Stimulated activated CD8-positive, alpha-beta memory T cell treated with anti-CD3 and anti-CD28 coated beads, Interleukin-7, amount 100 ng/mL, for 48 hours (primary cell): ENCODE data around the gene TEDC1.

Experiments
- DNase-seq, 2 donors: peaks; one replicate each; pipeline ENCODE4 v3.0.0-alpha.2; 2020; ENCODE audit warnings: low read depth in 1 of 2; ENCODE audit errors: extremely low read depth in 1 of 2

The TEDC1 gene

DNA sequence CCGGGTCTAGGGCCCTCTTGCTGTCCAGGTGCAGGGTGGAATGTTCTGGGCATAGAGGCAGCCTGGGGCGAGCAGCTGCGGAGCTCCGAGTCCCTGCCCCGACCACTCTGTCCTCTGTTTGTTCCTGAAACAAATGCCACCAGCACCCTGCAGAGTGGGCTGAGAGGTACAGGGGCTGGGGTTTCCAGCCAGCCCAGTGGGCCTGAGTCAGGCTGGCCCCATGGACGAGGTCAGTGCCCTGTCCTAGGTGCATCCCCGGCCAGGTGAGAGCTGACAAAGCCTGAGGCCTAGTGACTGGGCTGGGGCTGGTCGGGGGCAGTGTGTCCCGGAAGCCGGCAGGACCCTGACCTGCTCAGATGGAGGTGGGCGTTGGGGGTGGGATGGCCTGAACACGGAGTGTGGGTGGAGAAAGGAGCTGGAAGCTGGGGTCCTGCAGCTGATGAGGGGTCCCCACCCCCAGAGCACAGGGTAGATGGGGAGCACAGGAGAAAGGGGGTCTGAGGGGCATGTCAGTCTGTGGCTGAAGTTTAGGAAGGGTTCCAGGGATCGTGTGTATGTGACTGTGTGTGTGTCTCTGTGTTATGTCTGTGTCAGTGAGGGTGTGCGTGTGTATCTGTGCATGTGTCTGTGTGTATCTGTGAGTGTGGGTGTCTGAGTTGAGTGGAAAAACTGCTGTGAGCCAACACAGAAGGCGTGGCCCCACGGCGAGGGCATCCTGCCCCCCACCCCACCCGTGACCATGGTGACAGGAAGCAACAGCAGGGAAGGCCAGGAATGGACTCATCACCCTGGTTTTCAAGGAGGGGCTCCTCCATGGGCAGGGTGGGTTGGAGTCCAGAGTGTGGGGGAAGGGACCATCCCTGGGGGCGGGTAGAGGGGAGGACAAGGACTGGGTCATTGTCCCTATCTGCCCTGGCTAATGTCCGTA lies 6.7 kb upstream of the TEDC1 start:
- DNase-seq = no peak

DNA sequence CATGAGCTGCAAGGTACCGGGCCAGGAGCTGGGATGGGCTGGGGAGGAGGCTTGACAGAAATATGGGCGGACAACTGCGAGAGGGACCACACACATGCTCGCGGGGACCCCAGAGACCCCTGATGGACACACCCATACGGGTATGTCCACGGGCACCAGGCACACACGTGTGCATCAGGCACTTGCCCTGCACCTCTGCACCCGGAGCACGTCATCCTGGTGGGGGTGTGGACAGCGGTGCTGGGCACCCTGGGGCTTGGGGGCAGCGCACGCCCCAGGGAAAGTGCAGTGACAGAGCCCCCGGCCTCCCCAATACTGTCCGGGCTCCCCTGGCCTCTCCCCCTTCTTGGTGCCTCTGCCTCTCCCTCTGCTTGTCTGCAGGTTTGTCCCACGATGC lies 6.1 kb upstream of the TEDC1 start:
- no peak for DNase-seq

DNA sequence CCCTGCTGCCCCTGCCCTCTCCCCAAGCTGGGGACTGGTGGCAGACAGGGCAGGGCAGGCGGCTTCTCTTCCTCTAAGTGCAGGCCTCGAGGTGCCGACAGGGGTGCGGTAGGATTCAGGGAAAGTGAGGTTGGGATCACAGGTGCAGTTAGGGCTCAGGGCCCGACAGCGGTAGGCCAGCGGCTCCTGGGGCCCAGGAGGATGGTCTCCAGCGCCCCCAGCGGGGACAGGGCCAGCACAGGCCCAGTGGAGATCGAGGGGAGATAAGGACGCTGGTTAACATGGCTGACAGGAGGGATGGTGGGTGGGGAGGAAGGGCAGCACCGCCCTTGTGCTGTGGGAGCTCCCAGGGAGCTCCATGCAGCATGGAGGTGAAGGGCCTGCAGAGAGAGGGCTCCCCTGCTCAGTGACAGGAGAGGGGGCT lies 5.3 kb upstream of the TEDC1 start:
- DNase-seq = no peak

DNA sequence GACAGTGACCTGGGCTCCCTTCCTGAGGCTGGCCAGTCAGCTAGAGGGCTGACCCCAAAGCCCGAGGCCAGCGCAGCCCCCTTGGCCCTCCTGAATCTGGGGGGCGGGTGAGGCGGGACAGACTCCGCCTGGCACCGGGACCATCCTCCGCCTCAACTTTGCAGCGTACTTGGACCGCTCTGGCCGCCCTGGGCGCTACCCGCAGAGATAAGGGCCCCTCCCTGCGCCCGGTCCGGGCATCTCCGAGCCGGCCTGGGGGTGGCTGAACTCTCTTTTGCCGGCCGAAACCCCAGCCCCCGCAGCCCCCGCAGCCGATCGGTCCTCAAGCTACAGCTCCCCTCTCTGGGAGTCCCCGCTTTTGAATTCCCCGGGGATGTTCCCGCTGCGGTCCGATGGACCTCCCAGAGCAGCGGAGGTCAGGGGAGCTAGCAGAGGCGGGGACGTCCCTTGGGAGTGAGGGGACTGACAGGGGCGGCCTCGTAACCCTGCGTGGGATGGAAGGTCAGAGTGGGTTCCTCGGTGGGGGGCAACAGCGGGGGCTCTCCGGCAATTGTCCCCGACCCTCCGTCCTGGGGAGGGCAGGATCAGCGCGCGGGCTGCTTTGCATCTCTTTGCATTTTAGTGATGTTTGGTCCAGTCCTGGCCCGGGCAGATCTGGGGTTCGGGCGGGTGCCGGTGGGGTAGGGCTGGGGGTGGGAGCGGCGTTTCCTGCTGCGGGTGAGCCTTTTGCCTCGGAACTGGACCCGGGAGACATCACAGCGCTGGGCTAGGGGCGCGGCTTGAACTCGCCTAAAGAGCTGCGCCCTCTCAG lies 4.7 kb upstream of the TEDC1 start, which contains the start of gene CRIP1:
Gene CRIP1 (plus strand): TSS at position 724 of the 811 bp plus-strand sequence. CDS start 374 bp downstream, outside the sequence.
- no peak for DNase-seq

DNA sequence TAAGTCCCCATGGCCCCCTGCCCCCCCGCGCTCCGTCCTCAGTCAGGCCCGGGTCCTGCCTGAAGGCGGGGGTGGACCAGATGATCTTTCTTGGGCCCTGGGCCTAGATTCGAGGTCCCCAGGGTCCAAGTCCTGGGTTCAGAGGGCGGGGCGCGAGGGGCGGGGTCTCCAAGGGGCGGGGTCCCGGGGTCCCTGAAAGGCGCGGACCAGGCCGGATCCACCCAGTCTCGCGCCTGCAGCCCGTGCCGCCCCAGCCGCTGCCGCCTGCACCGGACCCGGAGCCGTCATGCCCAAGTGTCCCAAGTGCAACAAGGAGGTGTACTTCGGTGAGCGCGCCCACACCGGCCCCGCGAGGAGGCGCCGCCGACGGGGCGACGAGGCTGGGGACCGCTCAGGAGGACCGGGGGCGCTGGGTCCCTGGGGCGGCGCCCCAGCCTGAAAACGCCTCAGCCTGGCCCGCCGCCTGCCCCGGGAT lies 4.0 kb upstream of the TEDC1 start:
- DNase-seq = no peak

DNA sequence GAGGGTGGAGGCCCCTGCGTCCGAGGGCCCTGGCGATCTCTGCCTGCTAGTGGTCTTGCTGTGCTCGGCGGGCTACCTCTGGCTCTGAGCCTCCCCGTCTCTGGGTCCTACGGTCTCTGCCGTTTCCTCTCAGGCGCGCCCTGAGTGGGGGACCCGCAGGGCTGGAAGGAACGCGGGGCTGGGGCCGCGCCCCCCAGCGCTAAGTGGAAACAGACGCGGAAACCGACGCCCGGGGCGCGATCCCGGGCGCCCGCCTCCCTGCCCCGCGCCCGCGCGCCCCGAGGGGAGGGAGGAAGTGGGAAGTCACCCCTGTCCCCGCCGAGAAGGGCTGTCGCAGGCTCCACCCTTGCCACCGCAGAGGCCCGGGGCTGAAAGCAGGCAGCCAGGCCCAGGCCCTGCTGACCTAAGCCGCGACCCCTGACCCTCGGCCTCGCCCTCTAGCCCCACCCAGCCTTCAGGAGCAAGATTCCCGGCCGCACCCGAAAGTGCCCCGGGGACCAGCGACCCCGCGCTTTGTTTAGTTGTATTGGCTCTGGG lies 3.5 kb upstream of the TEDC1 start:
- no peak for DNase-seq

DNA sequence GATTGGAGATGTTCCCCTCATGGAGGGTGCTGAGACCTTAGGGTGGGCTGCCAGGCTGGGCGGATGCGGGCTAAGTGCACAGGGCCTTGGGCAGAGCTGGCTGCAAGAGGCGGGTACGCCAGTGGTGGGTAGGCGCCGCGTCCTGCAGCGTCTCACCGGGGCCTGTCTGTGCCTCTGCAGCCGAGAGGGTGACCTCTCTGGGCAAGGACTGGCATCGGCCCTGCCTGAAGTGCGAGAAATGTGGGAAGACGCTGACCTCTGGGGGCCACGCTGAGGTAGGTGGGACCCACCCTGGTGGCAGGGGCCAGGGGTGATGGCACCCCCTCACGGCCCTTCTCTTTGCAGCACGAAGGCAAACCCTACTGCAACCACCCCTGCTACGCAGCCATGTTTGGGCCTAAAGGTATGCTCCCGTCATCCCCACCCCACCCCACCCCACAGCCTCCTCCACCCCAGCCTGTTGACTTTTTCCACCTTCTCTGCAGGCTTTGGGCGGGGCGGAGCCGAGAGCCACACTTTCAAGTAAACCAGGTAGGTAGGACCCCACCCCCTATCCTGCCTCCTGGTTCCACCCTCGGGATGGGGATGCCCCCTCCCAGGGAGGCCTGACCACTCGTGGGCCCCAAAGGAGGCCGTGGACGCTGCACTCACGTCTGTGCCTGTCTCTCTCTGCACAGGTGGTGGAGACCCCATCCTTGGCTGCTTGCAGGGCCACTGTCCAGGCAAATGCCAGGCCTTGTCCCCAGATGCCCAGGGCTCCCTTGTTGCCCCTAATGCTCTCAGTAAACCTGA lies 2.9 kb upstream of the TEDC1 start:
- DNase-seq = no peak

DNA sequence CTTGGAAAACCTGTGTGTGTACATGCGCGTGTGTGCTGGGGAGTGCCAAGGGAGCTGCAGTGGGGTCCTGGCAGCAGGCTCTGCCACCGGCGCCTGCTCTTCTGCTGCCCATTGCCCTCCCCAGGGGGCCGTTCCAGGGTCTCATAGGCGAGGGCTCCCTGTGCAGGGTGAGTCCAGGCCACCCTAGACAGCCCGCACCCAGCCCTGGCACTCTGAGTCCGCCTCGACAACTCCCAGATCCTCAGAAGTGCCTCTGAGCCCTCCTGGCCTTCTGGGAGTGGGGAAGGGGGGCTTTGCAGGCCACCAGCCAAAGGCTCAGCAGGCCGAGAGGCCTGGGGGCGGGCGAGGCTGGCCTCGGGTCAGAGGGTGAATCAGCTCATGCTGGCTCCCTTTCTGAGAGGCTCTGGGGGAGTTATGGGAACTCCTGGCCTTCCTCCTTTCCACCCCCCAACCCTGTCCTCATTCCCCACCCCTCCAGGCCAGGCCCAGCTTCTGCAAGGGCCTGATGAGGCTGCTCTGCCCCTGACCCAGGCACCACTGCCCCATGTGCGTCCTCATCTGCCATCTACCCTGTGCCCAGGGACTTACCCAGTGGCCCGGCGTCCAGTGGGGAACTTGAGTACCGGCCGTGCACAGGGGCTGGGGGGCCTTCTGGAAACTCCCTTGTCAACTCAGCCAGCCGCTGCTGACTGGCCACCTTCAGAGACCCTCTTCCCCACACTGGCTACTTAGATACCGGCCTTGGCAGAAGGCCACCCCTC lies 2.1 kb upstream of the TEDC1 start:
- no peak for DNase-seq

DNA sequence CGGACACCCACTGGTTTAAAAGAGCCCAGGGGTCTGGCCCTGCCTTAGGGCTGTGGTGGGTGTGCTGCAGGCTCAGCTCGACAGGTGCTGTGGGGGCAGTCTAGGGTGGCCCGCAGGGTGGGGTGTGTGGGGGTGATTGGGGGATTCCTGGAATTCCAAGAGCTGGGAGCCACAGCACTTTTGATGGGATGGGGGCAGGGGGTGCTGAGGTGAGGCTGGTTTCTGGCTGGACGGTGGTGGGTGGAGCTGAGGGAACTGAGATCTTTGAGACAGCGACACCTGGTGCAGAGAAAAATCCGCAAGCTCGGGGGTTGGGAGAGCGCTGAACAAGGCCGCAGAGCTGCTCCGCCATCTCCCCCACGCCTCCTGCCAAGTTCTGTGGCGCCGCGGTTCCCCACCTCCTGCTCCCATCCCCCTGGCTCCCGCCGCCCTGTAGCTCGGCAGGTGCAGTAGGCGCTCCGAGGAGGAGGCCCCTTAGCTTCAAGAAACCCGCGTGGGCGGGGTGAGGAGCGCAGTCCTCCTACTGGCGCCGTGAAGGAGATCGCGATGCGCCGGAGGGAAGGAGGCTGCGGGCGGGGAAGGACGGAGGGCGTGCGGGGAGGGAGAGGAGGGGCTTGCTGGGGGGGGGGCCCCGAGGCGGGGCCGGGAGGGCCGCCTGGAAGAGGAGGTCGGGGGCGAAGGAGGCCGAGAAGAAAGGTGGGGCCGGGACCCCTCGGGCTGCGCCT lies 1.3 kb upstream of the TEDC1 start:
- peak; percentile 77 for DNase-seq

DNA sequence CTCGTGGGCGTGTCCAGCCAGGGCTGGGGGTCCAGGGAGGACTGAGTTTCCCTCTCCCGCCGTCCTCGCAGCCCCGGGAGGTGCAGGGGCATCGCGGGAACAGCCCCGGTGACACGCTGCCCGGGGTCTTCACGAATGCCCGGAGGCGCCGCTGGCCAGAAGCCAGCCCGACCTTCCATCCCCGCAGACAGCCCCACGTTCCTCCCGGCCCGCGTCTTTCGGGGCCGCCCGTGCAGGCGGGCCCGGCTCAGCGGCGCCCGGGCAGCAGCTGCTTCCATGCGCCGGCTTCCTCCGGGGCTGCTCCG lies 827 bp upstream of the TEDC1 start:
- no peak for DNase-seq

DNA sequence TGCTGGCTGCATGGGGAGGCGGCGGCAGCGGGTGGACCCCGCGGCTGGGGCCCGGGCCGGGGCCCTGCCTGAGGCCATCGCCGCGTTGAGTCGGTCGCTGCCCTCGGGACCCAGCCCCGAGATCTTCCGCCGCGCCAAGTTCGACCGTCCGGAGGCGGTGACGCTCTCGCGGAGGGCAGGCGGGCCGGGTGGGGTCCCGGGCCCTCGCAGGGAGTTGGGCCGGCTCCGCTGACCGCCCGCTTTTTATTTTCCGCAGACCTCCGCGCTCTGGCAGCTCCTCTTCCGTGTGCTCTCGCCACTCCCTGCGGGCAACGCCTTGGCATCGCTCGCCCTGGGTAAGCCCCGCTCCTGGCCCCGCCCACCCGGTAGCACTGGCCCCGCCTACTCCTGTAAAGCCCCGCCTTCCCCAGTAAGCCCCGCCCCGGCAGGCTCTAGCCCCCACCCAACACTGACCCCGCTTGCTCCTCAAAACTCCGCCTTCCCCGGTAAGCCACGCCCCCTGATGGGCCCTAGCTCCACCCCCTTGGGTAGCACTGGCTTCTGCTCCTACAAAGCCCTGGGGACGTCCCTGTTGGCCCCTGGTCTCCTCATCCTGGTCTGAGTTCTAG lies 424 bp downstream of the TEDC1 start:
- DNase-seq = peak; percentile 78 to 86

DNA sequence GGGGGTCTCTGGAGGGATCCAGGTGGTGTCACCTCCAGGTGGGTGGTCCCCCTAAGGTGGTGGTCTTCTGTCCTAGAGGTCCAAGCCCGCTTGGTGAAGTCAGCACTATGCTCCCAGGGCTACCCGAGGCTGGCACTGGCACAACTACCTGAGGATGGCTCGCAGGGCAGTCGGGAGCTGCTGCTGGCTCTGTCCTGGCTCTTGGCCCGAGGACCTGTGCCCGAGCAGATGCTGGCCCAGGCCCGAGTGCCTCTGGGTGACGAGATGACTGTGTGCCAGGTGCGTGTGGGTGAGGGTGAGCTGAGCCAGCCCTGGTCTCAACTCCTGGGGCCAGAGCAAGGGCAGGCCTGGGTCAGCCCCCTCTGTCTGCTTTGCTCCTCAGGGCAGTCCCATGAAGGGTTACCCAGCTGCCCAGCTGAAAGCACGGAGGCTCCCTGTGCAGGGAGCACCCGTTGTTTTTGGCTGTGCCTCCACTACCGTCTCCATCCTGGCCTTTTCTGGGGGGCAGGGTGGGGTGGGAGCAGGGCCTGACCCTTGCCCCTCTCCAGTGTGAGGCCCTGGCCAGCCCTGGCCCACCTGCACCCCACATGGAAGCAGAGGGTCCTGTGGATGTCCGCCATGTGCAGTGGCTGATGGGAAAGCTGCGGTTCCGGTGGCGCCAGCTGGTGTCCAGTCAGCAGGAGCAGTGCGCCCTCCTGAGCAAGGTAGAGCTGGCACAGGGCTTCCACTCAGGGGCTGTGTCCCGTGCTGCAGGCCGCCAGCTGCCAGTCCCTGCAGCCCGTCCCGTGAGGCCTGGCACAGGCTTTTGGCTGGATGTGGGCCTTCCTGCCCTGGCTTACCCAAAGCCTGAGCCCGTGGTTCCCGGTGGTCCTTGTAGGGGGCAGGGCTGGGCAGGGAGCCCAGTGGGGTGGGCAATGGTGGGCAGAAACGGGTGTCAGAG lies 1.3 kb downstream of the TEDC1 start:
- no peak for DNase-seq

DNA sequence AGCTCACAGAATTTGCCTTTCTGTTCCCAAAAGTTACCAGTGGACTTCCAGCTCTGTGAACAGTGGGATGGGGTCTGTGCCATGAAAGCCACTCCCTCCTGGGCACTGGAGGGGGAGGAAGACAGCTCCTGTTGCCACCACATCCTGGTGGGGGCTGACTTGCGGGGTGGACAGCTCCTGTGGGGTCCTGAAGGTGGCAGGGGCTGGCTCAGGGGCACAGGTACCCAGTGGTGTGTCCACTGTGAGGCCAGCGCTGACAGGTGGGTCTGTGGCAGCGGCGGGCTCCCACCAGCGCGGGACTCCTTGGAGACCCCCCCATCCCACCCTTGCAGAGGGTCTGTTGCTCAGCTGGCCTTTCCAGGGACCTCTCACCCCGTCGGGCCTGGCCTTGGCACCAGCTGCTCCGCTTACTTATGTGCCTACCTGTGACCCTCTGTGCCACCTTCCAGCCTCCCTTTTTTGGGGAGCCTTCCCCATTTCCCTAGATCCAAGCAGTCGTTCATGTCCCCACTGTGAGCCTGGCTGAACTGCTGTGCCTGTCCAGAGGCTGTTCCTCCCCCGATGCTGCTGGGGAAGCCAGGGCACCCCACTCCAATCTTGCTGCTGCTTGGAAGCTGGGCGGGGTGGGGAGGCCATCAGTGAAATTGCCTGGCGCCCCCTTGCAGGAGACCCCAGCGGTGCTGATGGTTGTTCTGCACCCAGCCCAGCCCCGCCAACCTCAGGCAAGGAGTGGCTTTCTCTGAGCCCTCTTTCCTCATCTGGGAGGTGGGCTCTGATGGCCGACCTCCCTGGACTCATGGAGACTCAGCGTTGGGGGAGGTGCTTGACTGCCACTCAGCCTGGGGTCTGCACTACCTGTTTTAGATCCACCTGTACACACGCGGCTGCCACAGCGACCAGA lies 2.2 kb downstream of the TEDC1 start:
- DNase-seq = no peak

DNA sequence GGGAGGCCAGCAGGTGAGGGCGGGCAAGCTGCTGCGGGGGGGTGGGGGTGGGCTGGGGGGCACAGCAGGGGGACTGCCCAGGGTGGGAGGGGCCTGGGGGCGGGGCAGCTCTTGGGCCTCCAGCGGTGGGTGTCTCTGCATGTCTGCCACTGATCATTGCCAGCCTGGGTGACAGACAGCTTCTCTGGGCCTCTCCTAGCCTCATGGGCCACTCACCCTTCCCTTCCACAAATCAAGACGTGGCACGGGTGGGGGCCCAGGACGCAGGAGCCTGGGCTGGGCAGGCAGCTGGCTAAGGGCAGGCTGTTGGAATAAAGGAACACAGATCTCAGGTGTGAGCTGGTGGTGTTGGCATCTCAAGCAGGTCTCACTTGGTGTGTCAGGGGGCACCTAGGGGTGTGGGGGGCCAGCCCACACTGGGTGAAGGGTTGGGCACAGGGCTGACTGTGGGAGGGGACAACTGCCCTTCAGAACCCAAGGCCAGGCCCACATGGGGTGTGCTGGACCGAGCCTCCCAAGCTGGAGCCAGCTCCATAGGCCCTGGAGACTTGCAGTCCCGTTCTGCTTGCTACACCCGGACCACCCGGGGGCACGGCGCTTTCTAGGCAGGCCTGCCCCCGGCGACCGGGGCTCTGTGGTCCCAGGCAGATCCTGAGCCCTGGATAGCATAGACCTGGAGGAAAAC lies 3.0 kb downstream of the TEDC1 start:
- DNase-seq = no peak

DNA sequence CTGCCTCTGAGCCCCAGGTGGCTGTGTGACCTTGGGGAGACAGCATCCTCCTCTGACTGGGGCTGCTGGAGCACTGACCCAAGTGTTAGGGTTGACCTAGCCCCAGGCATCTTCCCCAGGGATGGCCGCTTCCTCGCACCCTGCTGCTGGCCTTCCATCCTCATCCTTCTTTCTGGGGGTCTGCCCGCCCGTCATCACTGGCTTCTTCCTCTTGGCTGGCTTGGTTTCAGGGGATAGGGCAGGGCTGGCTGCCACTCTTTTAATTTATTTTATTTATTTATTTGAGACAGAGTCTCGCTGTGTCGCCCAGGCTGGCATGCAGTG lies 3.5 kb downstream of the TEDC1 start:
- DNase-seq = no peak
